ENCODE measurements around the gene IL12RB1. TPM values are rescaled to one million over a fixed set of nuclear protein-coding genes. Genes with fewer than 3 reads are reported as not detected.

The IL12RB1 gene
- total RNA-seq, 1 experiment from 2014 or later, result not detected

DNA sequence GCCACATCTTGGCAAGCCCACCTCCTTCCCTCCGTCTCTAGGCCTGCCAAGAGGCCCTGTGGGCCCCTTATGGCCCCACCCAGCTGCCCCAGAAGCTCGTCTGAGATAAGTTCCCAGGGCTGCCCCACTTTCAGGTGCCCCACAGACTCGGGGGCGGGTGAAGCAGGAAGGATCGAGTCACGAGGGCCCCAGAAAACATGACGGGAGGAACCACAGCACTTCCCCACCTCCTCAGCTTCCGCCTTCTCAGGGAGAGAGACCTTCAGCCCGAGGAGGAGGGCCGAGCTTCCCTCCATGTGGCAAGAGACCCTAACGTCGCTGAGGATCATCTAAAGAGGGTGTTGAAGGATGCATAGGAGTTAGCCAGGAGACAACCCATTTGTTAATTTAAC lies 4.5 kb upstream of the IL12RB1 start:
- no peak for DNase-seq (ENCODE audit: extremely low read depth, low read depth)

DNA sequence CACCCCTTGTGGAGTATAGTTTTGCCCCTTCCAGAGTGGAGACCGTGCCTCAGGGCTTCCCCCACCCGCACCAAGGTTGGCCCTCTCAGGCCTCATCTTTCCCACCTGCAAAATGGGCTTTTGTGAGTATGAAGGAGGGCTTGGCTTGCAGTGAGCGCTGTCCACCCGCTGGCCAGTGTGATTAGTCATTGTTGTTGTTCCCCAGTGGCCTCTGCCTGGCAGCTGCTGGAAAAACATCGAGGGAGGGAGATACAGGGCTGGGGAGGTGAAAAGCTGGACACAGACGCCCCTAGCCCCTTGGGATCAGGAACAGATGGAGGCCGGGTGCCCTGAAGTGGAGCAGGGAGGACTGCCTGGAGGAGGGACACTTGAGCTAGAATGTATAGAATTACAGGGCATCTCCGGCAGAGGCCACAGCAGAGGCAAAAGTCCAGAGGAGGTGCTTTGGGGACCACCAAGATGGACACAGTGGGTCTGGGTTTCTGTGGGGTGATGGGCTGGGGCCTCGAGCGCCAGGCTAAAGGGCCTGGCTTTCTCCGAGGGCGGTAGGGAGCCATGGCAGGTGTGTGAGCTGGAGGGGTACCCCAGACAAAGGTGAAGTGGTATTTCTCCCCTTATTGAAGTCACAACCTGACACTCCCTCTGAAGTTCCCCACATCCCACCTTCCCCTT lies 3.9 kb upstream of the IL12RB1 start:
- no peak for DNase-seq (ENCODE audit: extremely low read depth, low read depth)

DNA sequence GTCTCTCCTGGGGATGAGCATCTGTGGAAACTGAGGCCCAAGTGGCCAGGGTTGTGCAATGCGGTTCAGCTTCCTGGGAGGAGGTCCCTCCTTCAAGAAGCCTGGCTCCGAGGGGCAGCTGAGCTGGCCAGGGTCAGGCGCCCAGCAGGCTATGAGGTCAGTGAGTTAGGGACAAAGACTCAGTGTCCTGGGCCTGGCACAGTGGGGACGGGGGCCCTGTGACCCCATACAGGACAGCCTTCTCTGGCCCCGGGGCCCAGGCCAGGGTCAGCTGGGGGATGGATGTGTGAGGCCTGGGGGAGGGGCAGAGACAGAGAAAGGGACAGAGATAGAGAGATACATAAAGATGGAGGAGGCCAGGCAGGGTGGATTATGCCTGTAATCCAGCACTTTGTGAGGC lies 3.0 kb upstream of the IL12RB1 start:
- DNase-seq (ENCODE audit: extremely low read depth, low read depth), result no peak

DNA sequence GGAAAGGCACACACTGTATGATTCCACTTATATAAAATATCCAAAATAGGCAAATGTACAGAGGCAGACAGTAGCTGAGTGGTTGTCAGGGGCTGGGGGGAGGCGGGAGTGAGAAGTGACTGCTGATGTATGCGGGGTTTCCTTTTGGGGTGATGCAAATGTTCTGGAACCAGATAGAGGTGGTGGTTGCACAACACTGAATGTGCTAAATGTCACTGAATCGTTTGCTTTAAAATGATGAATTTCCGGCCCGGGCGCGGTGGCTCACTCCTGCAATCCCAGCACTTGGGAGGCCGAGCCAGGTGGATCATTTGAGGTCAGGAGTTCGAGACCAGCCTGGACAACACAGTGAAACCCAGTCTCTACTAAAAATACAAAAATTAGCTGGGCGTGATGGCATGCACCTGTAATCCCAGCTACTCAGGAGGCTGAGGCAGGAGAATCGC lies 2.4 kb upstream of the IL12RB1 start:
- DNase-seq (ENCODE audit: extremely low read depth, low read depth), result peak; percentile 45

DNA sequence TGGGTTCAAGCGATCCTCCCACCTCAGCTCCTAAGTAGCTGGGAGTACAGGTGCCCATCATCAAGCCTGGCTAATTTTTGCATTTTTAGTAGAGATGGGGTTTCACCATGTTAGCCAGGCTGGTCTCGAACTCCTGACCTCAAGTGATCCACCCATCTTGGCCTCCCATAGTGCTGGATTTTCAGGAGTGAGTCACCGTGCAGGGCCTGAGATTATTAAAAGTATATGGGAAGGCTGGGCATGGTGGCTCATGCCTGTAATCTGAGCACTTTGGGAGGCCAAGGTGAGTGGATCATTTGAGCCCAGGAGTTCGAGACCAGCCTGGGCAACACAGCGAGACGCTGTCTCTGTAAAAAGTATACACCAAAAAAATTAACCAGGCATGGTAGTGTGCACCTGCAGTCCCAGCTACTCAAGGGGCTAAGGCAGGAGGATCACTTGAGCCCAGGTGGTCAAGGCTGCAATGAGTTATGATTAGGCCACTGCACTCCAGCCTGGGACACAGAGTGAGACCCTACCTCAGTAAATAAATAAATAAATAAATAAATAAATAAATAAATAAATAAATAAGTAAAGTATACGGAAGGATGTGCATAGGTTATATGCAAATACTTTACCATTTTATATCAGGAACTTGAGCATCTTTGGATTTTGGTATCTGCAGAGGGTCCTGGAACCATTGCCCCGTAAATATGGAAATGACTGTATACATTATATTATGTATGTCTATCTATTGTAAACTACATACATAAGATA lies 854 bp downstream of the IL12RB1 start:
- no peak for DNase-seq (ENCODE audit: extremely low read depth, low read depth)

DNA sequence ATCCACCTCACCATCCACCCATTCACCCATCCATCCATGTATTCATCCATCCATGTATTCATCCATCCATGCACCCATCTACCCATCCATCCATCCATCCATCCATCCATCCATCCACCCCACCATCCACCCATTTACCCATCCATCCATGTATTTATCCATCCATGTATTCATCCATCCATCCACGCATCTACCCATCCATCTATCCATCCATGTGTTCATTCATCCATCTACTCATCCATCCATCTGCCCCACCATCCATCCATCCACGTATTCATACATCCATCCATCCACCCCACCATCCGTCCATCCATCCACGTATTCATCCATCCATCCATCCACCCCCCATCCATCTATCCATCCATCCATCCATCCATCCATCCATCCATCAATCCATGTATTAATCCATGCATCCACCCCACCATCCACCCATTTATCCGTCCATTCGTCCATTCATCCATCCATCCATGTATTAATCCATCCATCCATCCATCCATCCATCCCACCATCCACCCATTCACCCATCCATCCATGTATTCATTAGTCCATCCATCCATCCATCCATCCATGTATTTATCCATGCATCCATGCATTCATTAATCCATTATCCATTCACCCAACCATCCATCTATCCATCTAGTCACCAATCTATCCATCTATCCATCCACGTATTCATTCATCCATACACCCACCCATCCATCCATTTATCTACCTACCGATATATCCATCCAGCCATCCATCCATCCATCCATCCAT lies 2.6 kb downstream of the IL12RB1 start:
- DNase-seq (ENCODE audit: extremely low read depth, low read depth), result no peak

DNA sequence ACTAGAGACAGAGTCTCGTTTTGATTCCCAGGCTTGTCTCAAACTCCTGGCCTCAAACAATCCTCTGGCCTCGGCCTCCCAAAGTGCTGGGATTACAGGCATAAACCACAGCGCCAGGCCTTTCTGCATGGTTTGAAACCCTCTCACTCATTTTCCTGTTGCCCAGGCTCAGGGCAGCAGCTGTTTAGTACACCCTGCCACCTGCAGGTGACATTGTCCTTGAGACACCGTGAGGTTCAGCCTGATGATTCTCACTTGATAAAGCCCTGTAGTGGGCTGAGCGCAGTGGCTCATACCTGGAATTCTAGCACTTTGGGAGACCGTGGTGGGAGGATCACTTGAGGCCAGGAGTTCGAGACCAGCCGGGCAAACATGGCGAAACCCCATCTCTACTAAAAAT lies 12.5 kb downstream of the IL12RB1 start:
- no peak for DNase-seq (ENCODE audit: extremely low read depth, low read depth)

DNA sequence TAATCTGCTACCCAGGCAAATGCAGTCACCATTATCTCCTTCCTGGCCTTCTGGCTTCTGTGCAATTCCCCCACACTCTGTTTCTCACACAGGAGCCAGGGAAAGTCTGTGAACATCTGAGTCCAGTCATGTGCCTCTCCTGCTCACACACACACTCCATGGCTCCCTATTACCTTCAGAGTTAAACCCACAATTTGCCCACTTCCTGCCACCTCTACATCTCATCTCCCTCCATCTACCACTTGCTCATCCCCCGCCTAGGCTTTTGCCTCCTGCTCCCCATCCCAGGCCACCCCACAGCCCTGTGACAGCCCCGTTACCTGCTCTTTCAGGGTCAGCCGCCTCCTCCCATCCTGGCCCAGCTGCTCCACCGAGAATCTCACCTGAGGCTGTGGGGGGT lies 13.5 kb downstream of the IL12RB1 start:
- DNase-seq (ENCODE audit: extremely low read depth, low read depth), result no peak

DNA sequence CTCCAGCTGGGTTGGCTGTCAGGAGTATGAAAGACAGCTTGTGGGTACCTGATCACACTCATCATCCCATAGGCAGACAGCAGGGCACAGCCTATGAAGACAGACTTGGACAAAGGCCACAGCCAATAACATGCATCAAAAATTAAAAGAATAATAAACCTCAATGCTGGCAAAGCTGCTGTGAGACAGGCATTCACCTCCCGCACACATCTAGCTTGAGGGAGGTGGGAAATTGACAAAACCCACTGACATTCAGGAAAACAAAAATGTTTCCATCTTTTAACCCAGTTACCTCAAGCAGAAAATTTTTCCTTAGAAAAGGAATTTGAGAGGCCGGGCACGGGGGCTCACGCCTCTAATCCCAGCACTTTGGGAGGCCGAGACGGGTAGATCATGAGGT lies 14.4 kb downstream of the IL12RB1 start:
- no peak for DNase-seq (ENCODE audit: extremely low read depth, low read depth)

DNA sequence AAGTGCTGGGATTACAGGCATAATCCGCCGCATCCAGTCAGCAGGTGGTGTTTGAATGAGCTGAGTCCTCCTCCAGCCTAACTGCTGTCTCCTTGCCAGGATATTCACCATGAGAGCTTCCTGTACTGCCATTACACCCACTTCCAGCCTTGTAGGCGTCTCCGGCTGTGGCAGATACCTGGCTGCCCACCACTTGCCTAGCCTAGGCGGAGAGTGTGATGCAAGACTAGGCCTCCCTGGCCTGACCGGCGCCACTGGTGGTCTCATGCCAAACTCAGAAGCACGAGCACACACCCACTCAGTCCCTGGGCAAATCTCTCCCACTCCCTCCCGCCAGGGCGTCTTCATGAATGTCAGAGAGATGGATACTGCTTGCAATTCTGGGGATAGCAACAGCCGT lies 16.6 kb downstream of the IL12RB1 start:
- DNase-seq (ENCODE audit: extremely low read depth, low read depth), result no peak

DNA sequence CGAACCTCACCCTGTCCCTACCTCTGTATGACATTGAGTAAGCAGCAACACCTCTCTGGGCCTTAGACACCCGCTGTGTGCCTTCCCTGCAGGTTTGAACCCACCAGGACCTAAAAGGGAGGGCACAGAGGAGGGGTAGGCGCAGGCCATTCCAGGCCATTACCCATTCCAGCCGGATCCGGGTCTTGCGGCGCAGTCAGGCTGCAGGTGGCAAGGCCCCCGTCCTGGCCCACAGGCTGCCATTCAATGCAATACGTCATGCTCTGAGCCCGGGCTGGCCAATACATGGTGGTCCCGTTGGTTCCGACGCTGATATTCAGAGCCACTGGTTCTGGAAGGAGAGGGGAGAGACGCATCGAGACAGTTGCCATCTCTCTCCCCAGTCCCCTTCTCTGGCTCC lies 17.4 kb downstream of the IL12RB1 start:
- no peak for DNase-seq (ENCODE audit: extremely low read depth, low read depth)

DNA sequence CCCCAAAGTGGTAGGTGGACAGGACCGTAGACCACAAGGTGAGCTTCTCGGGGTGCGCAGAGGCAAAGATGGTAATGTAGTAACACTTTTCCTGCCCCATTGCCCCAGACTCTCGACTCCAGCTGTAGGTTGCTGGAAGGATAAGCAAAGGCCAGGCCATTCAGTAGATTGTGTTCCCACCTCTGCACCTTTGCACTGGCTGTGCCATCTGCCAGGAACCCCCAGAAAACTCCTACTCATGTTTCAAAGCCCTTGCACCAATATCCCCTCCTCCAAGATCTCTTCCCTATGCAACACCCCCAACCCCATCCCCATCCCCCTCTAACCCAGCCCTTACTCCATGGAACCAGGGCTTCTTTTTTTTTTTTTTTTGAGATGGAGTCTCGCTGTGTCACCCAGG lies 18.3 kb downstream of the IL12RB1 start:
- no peak for DNase-seq (ENCODE audit: extremely low read depth, low read depth)

DNA sequence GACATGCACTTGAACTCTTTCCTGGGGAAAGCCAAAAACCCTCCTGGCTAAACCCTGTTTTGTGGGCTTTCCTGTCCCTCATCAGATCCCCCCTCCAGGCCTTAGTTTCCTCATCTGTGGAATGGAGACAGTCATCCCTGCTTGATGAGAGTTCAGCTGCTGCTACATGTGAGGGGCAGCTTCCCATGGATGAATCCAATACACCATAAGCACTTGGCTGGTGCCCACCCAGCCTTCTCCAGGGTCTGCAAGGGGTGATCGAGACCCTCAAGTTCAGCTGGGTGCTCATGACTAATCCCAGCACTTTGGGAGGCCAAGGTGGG lies 21.6 kb downstream of the IL12RB1 start:
- no peak for DNase-seq (ENCODE audit: extremely low read depth, low read depth)

DNA sequence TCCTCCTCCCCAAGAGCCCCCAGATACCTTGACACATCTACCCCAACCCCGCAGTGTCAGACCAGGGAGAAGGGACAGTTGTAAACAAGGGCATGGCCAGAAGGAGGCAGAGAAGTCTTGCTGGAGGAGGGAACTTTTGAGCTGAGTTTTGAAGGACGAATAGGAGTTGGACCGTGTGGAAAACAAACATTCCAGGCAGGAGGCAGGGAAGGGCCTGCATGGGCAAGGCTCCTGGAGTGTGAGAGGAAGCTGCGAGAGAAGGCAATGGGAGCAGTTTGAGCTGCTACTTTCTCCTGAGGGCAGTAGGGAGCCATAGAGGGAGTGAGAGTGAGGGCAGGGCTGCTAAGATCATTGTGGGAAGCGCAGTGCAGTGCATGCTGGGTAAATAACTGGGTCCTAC lies 23.3 kb downstream of the IL12RB1 start:
- DNase-seq (ENCODE audit: extremely low read depth, low read depth), result peak; percentile 50

DNA sequence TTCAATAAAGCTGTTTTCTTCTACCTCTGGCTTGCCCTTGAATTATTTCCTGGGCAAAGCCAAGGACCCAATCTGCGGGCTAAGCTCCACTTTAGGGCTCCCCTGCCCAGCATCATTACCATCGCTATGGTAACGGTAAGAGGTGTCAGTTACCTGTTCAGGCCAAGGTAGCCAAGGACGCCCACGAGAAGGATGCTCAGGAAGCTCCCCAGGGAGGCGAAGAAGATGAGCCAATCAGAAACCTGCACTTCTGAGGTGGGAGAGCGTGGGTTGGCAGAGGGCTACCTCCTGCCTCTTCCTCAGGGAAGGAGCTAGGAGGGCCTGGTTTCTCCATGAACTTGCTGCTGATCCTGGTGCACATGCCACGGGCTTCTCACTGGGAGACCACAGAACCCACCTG lies 24.7 kb downstream of the IL12RB1 start:
- no peak for DNase-seq (ENCODE audit: extremely low read depth, low read depth)

DNA sequence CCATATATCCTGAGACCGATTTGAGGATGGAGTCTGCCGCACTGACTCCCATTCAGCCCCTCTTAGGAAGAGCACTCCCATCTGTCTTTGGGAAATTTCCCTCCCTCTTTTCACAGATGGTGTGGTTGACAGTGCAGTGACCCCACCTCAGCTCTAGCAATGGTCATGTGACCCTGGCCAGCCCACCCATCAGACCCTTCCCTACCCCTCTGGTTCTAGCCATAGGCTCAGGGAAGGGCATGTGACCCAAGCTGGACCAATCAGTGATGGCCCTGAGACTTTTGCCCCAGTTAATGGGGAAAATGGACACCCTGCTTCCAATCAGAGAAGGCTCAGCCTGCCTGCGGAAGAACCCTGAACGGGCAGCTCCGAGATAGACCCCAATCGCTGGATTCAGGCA lies 26.3 kb downstream of the IL12RB1 start:
- no peak for DNase-seq (ENCODE audit: extremely low read depth, low read depth)

DNA sequence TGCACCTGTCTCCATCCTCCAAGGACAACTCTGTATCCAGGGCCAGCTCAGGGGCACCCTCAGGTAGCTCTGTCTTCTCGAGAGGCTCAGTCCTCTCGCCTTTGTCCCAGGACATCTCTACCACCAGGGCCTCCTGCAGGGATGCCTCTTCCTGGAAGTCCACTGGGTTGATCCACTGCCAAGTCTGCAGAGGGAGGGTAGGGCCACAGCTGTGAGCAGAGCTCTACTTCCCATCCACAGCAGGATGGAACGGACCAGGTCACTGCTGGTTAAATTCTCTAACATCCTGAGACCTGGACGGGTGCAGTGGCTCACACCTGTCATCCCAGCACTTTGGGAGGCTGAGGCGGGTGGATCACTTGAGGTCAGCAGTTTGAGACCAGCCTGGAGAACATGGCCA lies 26.8 kb downstream of the IL12RB1 start:
- DNase-seq (ENCODE audit: extremely low read depth, low read depth), result no peak

DNA sequence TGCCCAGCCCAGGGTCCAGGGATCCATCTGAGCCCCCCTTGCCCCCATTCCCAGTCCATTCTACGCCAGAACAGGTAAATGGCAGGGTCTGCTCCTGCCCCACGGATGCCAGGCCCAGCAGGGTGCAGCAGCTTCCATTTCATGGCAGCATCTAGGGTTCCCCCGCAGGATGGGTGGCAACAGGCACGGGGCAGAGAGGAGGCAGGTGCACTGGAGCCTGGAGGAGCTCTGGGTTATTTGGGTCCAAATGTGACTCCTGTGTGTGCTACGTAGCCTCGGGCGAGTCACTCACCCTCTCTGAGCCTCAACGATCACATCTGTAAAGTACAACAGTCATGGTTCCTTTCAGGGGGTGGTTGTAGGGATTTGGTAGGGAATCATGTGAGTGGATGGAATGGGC lies 27.4 kb downstream of the IL12RB1 start:
- no peak for DNase-seq (ENCODE audit: extremely low read depth, low read depth)

DNA sequence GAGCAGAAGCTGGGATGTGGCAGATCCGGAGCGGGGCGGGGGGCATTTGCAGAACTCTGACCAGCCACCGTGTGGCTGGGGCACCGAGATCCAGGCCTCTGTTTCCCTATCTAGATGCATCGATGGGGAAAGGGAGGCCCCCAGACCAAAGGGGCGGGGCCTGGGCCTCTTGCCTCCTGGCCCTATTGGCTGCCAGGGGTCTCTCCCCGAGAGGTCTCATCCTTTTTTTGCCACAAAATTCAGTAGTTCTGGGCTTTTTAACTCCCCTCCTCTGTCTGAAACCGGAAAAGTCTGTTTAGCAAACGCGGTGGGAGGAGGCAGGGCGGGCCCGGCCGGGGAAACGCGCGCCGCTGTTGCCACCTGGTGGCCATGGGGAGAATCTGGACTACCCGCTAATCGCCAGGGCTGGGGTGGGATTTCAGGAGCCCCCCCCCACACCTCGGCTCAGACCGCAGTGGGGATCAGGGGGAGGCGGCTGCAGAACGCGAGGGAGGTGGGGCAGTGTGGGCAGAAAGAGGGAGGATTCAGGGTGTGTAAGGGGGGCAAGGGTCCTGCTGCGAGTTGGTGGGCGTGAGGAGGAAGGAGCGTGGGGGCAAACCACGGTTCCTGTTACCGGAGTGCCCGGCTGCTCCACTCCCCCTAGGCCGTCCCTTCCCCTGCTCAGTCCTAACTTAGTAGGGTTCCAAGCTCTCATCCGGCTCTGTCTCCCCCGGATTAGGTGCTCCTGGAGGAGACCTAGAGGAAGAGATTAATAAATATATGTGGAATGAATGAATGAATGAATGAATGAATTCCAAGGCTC lies 28.3 kb downstream of the IL12RB1 start:
- peak; percentile 59 for DNase-seq (ENCODE audit: extremely low read depth, low read depth)

DNA sequence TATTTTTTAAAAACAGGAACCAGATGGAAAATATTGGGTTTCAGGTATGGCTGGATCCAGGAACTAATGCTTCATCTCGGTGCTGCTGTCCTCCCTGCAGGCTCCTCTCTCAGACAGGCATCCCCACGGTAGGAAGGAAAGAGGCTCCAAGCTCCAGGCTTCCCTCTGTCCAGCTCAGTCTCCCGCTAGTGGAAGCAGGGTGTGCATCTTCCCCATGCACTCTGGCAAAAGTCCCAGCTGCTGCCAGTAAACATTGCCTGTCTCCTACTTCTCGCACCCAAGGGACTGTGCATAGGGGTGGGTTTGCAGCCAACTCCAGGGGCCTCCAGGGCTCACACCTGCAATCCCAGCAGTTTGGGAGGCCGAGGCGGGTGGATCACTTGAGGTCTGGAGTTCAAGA lies 29.2 kb downstream of the IL12RB1 start:
- no peak for DNase-seq (ENCODE audit: extremely low read depth, low read depth)

DNA sequence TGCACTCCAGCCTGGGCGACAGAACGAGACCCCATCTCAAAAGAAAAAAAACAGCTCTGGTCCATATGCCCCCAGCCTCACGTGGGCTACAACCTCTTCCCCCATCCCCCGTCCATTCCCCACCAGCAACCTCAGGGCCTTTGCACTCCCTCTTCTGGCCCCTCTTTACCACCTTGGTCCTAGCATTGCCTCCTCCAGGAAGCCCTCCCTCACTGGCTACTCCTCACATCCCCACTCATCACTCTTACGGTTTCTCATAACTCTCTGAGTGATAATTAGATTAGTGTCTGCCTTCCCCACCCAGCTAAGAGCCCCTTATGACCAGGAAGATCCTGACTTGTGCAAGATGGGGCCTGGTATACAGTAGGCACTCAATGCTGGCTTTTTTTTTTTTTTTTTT lies 30.8 kb downstream of the IL12RB1 start:
- DNase-seq (ENCODE audit: extremely low read depth, low read depth), result no peak
